Activated T-helper 1 cell treated with anti-CD3 and anti-CD28 coated beads, Interleukin-12 subunit alpha, Interleukin-12 subunit beta, Interleukin-2, Interleukin-4 antibody, amounts not matched to agents 30 ng/mL and 10 ng/mL and 1 ng/mL, durations not matched to agents 14 hours and 24 hours and 36 hours (primary cell): ENCODE results near the gene TTLL1. TPM values are rescaled to one million over a fixed set of nuclear protein-coding genes. Genes with fewer than 3 reads are reported as not detected.

ENCODE experiments used
- DNase-seq: peaks from one replicate; pipeline ENCODE4 v3.0.0; 2021; ENCODE audit warnings: low spot score
- H3K27ac Mint-ChIP-seq: one replicate; pipeline ENCODE4 v1.8.0; 2021; ENCODE audit warnings: mild to moderate bottlenecking, mixed read lengths
- H3K27me3 Mint-ChIP-seq: one replicate; pipeline ENCODE4 v1.8.0; 2022; ENCODE audit warnings: mild to moderate bottlenecking, moderate library complexity, mixed read lengths; ENCODE audit not compliant: insufficient read depth
- H3K36me3 Mint-ChIP-seq: one replicate; pipeline ENCODE4 v1.8.0; 2021; ENCODE audit warnings: low read depth, mixed read lengths
- H3K4me1 Mint-ChIP-seq: one replicate; pipeline ENCODE4 v1.8.0; 2021; ENCODE audit warnings: low read depth, mixed read lengths
- H3K4me3 Mint-ChIP-seq: one replicate; pipeline ENCODE4 v1.8.0; 2021; ENCODE audit warnings: mild to moderate bottlenecking, moderate library complexity, mixed read lengths
- H3K9me3 Mint-ChIP-seq: one replicate; pipeline ENCODE4 v1.8.0; 2021; ENCODE audit warnings: mixed read lengths
- intact Hi-C: fragments of 100-400 bp; cut with micrococcal nuclease; formaldehyde crosslinking; loops from one replicate; pipeline ENCODE4 v1.15.1; 2024
- total RNA-seq: library from RNA; stranded (reverse); gene quantifications from 2 replicates; pipeline ENCODE4 v1.2.3, GENCODE V29; 2022

TTLL1 gene
- total RNA-seq, 1 donor from 2014 or later: 2.0 TPM

- DNase-seq: no peak
- Mint-ChIP-seq H3K27me3 (no peaks in the 10 kb centered on the region), H3K4me3 (no peak overlapping the region), H3K27ac (no peak overlapping the region), H3K36me3 (peaks cover 5% of the 10 kb centered on the region), H3K9me3 (no peaks in the 10 kb centered on the region), H3K4me1 (no peaks in the 10 kb centered on the region)
- intact Hi-C loops: no loop called here
Observed at GRCh38 chr22:42990131-42990838, 98.9 kb downstream of the TTLL1 start.

Other genes with a start within 250 kb of the TTLL1 start
- gene ARFGAP3, start 232.1 kb downstream of the TTLL1 start, total RNA-seq: 38.0 and 42.3 TPM in 2 replicates
- gene PACSIN2, start 74.2 kb downstream of the TTLL1 start, total RNA-seq: 30.5 and 31.7 TPM in 2 replicates
- gene BIK, start 21.4 kb upstream of the TTLL1 start, total RNA-seq: 2.3 and 2.5 TPM in 2 replicates
- gene MCAT, start 54.0 kb upstream of the TTLL1 start, total RNA-seq: 20.3 and 23.4 TPM in 2 replicates
- 115 and 121 TPM in 2 replicates for gene TSPO, start 62.2 kb upstream of the TTLL1 start, total RNA-seq
- gene TTLL12, start 97.7 kb upstream of the TTLL1 start, total RNA-seq: 105 TPM in 2 replicates